HG03103 (cell line): ENCODE results near the gene FYB2.

ENCODE experiments used
- ATAC-seq: cut with Tn5 transposase; IDR thresholded peaks from one replicate; pipeline ENCODE4 v1.9.1; 2021; ENCODE audit warnings: low read depth; ENCODE audit not compliant: unreplicated experiment

FYB2 gene

DNA sequence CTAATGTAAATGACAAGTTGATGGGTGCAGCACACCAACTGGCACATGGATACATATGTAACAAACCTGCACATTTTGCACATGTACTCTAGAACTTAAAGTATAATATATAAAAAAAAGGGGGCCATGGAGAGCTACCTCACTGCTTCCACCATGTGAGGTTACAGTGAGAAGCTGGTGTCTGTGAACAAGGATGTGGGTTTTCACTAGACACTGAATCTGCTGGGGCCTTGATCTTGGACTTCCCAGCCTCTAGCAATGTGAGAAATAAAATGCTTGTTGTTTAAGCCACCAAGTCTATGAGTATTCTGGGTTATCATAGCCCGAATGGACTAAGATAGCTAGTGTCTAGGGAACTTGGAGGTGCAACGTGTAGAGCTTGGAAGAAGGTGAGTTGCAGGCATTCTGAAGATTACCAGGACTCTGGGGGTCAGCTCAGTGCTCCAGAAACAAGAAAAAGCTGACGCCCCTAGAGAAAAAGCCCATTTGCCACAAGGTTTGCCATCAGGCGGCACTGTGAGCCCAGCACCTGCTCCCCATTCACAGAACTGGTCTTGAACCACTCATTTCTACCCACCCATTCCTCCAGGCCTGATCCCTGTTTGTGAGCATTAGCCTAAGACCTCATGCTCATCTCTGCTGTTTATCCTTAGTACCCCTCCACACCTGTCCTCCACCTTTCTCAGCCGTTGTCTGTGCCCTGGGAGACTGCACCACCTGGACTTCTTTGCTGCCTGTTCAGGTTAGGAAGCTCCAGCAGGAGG is 15.1 kb upstream of the FYB2 start:
- ATAC-seq: no peak

DNA sequence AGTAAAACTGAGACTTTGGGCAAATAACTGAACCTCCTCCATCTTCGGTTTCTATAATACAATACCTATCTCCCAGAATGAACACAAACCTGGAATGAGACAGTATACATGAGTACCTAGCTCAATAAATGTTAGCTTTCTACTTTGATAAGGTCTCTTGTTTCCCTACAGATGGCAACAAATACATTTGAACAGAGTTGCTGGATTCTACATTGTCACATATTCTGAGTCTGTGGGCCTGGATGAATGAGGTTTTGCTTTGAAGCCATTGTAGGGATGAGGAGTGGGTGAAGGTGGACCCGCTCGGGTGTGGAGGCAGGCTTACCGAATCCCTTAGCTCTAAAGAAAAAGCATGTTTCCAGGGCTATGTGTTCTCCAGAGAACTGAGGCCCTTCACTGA is 13.9 kb upstream of the FYB2 start:
- ATAC-seq: no peak

DNA sequence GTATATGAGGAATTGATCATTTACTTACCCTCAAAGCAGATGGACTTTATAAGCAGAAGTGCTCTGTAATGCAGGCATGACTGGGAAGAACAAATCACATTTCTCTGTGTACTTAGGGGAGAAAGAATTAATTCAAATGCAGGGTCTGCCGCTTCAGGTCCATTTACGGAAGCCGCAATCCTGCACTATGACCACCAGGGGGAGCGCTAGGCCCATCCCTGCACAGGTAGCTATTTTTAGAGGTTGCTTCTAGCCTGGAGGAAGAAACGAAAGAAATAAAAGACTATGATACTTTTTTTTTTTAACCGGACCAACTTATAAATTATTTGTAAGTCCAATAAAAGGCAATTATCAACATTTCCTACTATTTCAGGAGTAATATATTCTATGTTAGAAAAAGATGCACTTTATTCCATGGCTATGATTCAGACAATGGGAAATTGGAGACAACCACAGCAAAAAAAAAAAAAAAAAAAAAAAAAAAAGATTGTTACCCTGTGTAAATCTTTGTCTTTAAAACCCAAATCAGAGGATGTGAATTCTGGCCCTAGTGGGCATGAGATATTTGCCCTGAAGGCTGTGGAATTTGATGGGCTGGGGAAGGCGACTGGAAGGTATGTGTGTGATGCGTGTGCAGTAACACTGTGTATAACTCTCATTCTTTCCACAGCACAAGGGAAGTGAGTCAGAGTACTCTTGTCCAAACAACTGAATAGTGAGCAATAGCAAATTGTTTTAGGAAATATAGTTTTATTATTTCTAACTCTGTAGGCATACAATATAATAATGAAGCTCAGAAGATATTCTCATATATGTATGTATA is 12.9 kb upstream of the FYB2 start:
- peak; percentile 87 for ATAC-seq

DNA sequence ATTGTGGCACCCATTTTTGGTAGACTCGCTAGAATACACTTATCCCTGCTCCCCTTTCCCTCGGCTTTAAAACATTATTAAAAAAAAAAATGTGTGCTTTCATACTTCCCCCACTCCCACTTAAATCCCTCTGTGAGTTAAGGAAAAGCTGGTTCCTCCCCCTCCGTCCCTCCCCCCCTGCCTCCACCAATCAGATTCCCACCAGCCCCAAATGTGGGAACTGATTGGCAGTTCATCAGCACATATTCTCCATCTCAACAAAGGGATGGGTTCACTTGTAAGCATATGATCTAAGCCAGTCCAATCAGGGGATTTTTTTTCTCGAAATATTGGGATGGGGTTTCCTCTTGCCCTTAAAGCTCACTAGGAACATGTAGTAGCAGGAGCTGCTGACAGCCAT is 10.8 kb upstream of the FYB2 start:
- ATAC-seq: no peak

DNA sequence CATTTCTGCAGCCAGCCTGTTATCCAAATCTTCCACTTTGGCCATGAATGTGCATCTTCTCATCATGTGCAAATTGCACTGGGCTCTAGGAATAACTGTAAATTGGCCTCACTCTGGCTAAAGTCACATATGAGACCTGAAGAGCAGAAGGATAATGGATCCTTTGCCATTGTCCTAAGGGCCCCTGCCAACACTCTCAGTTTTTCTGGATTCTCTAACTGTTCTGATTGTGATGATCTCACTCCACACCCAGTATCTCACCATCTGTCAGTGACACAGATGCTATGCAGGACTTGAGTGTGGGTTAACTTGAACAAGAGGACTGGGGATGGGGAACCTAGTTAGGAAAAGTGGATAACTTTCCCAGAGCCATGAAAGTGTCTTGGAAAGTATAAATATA is 8.5 kb upstream of the FYB2 start:
- no peak for ATAC-seq

DNA sequence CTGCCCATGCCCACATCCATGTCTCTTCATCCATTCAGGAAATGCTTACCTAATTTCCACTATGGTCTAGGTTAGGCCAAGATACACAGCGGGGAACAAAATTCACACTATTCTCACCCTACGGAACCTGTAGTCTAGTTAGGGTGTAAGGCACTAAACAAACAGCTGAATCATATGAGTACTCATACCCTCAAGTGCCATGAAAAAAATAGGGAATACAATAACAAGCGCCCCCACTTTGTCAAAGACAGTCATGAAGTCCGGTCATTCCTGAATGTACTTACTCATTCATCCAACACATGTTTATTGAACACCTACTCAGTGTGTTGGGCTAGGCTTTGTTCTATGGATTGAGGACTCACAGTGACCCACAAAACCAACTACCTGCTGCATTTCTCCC is 6.2 kb upstream of the FYB2 start:
- ATAC-seq: no peak

DNA sequence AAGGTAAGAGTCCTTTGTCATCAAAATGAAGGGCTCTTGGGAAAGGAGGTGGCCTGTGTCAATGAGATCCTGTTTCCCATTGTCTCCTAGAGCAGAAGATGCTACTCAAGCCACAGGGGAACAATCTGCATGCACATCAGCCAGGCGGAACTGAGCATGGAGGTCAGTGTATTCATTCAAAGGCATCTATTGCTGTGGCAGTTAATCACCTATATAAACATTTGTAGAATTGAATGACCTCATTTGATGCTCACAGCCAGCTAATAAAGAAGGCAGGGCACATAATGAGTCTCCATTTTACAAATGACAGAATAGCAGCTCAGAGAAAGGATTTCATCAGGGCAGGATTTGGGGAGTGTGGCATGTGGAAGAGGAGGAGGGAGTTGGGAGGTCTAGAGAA is 5.7 kb upstream of the FYB2 start:
- ATAC-seq: no peak

DNA sequence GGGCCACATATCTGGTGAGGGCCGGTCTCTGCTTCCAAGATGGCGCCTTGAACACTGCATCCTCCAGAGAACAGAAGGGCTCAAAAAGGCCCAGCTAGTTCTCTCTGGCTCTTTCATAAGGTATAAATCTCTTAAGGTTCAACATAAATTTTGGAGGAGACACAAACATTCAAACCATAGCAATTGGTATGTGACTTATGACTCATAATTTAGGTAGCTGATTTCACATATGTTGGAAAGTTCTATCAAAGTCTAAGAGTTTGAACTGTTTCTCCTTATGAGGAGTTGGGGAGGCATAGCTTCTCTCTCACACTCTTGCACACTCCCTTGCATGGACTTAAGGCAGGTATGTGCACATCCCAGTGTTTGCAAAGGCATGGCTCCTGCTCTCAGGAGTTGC is 5.1 kb upstream of the FYB2 start:
- ATAC-seq: no peak

DNA sequence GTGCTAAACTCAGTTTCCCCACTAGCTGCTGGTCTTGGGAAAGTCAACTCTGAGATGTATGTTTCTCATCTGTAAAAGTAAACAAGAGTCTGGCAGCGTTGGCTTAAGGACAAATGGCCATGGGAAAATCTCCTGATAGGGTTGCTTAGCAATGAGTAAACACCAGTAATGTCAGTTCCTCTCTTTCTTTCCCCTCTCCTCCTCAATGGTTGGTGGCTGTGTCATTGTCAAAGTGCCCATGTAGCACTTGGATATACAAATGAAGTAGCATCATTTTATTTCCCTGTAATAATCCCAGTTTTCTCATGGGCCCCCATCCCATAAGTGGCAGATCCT is 2.2 kb upstream of the FYB2 start:
- ATAC-seq: no peak

DNA sequence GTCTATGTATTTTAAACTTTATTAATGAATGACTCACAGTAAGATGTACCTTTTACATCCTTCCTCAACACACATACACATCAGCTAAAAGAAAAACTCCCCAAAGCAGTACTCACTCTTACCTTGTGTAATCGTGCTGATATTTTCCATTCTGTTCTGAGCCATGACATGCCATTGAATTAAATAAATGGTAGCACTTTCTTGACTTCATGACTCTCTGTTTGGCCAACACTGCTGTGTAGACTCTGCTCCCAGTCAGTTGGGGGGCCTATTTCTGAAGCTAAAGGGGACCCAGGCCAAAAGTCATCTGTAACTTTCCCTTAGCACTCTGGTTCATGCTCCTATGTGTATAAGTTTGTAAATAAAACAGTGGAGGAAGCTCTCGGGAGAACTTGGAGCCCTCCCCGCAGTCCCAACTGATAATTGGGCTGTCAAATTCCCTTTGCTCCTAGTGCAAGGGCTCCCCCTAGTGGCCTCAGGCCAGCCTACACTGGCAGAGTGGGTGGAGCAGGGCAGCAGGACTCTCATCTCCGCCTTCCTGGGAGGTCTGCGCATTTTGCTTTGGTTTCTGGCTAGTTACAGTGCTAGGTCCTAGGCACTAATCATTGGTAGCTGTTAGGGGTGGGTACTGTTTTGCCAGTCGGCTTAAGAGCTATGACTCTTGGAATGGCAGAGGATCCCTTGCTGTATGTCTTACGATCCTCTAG is 1.7 kb upstream of the FYB2 start:
- peak; percentile 72 for ATAC-seq

DNA sequence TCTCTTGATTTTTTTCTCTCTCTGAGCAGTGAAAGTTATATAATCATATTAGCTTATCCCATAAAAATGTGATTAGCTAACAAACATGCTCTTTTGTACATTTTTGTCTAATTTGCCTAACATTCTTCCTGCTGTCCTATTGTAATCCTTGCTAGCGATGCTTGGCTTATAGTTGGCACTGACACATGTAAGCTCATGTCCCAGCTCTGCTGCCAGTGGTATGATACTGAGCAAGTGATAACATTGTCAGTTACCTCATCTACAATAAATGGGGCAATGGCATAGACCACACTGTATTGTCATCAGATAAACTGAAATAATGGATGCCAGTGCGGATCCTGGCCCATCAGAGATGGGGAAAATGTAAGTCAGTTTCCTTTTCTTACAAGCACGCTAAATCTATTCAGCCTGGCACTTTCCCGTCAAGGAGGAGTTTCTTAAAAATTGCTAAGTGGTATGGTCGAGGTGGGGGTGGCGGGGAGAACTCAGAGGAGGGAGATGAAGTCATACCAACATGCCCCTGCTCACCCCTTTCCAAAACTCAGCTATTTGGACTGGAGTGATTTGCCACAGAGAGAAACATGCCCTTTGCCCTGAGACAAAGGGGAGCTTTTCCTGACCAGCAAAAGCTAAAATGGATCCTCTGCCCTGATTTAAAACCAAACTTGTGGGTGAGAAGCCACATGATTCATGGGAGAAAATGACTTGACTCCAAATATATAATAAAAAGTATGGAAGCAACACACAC is 1.3 kb downstream of the FYB2 start:
- no peak for ATAC-seq

DNA sequence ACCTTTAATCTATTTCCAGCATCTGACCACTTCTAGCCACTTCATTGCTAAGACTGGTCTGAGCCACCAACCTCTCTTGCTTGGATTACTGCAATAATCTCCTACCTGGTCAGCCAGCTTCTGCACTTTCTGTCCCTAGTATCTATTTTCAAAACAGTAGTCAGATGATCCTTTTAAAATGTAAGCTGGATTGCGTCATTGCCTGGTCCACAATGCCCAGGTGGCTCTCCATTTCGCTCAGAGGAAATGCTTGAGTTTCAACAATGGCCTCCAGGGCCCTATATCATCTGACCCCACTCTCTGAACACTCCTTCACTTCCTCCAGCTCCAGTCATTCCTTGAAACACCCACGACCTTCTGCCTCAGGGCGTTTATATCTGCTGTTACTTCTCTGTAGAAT is 2.3 kb downstream of the FYB2 start:
- ATAC-seq: peak; percentile 54

DNA sequence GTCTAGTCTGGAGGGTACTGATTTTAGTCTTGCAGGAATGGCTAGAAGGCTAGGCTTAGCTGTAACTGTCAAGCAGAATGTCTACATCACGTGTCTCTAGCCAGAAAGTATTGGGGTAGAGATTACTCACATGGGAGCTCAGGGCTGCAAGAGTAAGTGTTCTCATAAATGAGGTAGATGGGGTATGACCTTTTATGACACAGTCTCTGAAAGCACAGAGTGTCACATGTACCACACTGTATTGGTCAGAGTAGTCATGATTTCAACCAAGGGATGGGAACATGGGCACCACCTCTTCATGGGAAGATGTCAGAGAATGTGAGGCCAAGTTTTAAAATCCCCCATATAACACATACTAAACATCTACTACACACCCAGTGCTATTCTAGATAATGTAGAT is 2.9 kb downstream of the FYB2 start:
- ATAC-seq: no peak

DNA sequence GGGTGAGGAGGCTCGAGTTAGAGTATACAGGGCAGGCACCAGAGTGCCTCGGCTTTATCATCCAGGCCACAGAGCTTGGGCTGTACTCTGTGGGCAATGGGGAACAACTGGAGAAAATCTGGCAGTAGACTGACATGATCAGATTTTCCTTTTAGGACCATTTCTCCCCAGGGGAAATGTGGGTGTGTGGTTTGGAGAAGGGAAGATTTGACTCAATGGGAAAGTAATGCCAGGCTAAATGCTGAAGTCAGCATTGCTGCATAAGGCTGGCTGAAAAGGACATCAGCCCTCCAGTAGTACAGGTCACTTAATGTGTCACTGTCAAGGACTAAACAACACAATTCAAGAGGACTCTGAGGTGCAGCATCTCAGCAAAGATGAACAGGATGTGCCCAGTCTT is 5.0 kb downstream of the FYB2 start:
- no peak for ATAC-seq

DNA sequence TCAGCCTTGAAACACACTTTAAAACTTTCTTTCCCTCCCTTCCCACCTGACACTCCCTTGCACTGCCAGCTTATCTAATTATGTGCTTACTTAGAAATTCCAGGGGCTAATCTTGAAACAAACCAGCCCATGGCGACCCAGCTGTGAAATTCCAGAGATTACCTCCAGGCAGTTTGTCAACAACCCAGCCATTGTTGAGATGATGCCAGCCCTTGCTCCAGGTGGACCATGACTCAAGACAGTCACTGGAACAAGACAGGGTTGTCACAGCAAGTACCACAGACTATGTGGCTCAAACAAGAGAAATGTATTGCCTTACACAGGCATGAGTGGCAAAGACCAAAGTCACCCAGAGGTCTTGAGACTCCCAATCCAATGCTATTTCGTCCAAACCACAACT is 7.9 kb downstream of the FYB2 start:
- ATAC-seq: no peak

DNA sequence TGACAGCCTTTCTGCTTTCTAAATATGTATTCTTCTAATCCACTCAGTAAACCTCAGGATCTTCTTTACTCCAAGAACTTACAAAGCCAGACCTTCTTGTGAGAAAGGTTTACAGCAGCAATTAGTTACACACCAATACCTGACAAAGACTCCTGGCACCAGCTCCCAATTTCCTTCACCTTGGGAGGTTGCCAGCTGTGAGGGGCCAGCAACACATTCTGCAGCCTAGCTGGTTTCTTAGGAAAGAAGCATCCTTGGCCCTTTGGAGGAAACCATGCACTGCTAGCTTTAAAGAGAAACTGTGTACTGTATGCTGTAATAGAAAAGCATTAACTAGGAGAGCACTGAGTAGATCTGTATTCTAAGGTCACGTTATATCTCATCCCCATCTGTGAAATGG is 10.8 kb downstream of the FYB2 start:
- no peak for ATAC-seq

DNA sequence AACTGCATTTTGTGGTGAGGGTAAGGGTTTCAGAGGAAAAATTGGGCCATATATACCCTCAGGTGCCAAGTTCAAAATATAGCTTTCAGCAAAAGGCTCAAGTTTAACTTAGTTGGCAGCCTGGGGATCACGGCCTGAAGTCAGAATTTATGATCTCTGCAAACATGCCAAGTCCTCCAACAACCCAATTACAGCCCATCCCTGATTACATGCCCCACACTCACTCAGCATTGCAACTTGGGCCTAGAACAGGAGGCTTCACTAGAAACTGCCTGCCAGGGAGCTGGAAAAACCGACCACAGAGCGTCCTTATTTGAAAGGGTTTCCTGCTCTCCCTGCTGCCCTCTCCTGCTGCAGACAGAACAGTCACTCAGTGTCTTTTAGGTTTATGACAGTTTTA is 12.4 kb downstream of the FYB2 start:
- no peak for ATAC-seq

DNA sequence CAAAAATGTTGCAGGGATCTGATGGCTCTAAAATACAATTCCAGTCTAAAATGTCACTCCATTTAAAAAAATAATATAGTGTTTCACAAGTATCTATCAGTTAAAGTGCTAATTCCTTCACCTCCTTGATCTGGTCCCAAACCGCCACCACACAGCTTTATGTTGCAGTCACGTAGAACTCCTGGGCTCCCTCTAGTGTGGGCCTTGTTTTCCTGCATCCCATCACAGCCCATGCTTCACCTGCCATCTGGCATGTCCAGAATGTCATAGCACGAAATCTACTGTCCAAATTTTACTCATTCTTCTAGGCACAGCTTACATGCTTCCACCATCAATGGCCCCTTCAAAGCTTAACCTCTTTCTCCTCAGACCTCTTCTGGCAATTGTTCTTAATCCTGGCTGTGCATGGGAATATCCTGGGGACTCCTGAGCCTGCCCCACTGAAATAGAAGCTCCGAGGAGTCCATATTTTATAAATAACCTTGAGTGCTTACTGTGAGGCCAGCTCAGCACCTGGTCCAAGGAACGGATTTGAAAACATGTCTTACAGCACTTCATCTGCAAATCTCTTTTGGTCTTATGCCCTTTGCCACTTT is 15.5 kb downstream of the FYB2 start:
- no peak for ATAC-seq

DNA sequence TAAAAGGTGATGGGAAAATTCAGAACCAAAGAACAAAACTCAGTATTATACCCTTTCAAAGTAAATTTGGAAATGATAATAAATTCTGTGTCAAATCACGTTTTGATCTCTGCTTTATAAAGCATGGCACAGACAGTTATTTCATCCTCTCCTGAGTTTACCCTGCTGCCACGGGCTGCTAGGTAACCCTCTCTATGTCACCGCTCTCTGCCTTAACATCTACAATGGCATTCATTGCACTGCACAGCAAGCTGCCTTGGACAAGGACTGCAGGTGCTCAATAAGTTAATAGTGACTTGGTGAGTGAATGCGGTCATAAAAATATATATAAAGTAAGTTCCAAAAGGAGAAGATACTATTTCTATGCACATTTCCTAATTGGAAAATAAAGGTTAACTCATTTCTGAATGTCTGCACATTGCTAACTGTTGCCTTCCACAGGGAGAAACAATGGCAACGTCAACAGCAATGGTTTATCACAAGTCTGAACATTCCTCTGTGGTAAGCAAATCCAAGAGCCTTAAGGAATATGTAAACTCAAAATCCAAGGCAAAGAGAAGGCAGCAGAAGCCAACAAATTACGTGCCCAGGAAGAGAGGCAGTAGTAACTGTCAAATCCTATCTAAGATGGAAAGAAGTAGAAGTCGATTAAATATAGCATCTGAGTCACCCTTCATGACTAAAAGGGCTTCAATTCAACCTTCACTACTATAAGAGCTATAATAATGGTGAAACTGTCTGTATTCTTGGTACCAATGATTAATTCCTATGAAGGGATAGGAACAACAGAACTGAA is 19.4 kb downstream of the FYB2 start:
- ATAC-seq: no peak

DNA sequence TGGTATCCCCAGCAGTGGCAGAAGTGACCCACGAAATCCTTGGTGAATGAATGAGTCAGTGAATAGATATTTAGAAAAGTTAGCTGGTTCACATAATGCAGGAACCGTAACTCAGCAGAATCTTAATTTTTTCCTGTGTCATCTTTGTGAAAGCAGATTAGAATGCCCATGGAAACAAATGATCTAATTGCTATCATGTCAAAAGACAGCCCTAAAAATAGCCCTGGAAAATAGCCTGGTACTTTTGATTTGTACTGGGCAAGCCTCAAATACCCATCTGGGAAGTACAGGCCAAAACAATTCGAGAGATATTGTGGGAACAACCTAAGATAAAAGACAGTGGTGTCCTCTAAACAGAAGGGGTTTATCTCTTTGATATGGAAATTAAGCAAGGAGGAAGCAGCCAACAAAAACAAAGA is 21.1 kb downstream of the FYB2 start:
- ATAC-seq: no peak
